Left lobe of liver (tissue), 2 donors: ENCODE data around the gene ZNF236. TPM values are rescaled to one million over a fixed set of nuclear protein-coding genes. Genes with fewer than 3 reads are reported as not detected.
A peak's percentile ranks its signal among the peaks of the same experiment; 100 is the strongest.

Experiments
- ATAC-seq: fragments of 200-7000 bp; cut with Tn5 transposase; one replicate; pipeline ENCODE4 v1.9.1; 2020; ENCODE audit warnings: mild to moderate bottlenecking, moderate library complexity
- DNase-seq: peaks from one replicate; pipeline ENCODE4 v3.0.0-alpha.2; 2020; ENCODE audit warnings: low spot score
- total RNA-seq: library from RNA; stranded (reverse); gene quantifications from one replicate; pipeline ENCODE4 v1.2.1, GENCODE V29; 2021
- donor health status: DM: no; HTN: no; CAD: no; lungs with moderate emphysema.
- donor health status: DM: no; HTN: yes; CAD: no.

The ZNF236 gene
- total RNA-seq, 1 donor from 2014 or later: 6.2 TPM

DNA sequence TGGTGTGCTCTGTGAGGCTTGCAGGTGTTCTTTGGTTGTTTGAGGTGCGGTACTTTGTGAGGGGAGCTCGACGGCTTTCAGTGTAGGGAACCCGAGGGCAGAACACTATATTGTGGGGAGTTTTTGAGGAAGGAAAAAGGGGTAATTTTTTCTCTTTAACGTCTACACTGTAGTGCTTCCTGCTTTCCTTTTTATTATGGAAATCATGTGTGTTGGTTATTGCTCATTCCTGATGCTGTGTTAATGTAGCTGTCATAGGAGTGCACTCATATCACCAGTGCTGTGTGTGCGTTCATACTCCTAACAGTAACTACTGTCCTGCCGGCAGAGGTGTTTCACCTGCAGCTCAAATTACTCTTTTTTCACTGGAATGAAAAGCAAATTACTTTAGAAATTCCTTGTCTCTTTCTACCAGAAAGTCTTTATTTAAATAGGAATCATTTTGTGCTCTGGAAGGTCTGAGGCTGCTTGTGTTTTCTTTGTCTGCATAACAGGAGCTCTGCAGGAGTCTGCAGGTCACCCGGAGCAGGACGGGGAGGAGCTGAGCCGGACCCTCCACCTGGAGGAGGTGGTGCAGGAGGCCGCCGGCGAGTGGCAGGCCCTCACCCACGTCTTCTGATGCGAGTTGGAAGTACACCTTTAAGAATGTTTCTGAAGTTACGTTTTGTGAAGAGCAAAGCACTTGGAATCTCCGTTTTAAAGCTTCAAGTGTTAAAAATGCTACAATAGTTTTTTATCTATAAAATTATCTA lies 145.5 kb downstream of the ZNF236 start:
- DNase-seq: no peak
- ATAC-seq: no peak

GRCh38 chr18:76970770-76971559 lies 148.6 kb downstream of the ZNF236 start:
- ATAC-seq: peak; percentile 47
- DNase-seq: peak; percentile 34

DNA sequence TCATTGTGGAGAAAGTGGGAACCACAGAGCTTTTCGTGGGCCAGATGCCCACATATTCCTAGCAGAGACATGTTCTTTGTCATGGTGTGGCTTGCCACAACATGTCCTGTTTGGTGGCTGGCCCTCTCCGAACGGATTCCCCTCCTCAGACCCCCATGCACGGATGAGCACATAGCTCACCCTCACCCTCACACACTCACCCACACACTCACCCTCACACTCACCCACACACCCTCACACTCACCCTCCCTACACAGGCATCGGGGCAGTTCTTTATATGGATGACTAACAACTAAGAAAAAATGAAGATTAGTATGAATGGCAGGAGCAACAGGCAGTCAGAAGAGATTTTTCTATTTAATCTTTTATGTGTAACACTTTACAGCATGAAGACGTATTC lies 149.9 kb downstream of the ZNF236 start:
- DNase-seq (no peak), ATAC-seq (no peak)

- ATAC-seq (peak; percentile 42), DNase-seq (no peak)
These were observed 150.6 kb downstream of the ZNF236 start for GRCh38 chr18:76972846-76973519.

DNA sequence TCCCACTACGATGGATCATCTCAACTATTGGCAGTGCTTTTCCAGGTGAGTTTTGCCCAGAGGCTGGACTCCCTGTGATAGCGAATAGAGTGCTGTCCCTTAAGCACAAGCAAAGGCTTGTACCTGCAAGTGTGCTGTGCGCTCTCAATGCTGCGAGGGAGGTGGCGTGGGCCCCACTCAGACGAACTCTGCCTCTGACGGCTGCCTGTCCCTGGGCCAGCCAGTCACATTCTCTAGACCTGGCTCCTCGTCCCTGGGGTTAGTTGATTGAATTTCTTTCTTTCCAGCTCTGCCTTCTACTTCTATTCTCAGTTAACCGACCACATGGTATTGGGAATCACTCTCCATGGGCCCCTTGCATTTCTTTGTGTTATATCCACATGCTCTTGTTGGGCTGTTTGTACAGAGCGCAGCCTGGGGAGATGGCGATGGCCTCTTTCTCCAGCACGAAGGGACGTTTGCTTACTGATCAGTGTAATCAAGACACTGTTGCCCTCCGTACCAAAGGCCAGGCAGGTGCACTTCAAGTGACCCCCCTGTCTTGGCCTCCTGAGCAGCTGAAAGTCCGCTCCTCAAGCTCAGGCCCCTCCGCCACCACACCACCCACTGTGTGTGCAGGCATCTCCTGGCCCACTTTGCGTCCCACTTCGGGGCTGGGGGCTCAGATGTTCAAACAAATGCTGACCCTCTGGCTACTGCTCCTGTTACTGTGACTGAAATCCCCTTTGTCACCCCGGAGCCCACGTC lies 151.3 kb downstream of the ZNF236 start:
- peak; percentile 35 for DNase-seq
- ATAC-seq: no peak

- ATAC-seq (no peak), DNase-seq (no peak)
These were observed 152.0 kb downstream of the ZNF236 start for GRCh38 chr18:76974386-76974785.

DNA sequence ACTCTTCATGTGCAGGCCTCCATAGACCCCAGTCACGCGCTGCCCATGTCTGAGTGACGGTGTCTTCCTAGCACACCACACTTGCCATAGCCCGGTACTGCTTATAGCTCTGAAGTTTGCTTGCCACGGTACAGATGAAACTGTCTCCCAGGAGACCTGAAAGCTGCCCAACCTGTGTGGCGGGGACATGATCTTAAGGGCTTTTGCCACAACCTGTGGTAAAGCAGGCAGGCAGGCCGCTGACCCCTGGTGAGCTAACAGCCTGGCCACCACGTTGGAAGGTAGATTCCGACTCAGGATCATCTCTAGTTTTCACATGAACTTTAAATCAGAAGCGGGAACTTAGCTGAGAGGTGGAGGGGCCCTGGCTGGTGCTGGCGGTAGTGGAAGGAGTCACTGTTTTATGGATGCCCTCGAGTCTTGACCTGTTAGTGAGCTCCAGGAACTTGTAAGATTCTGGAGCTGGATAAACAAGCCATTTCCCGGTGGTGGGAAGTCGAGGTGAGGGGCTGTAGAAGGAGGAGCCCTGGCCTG lies 153.3 kb downstream of the ZNF236 start:
- ATAC-seq (no peak), DNase-seq (no peak)

DNA sequence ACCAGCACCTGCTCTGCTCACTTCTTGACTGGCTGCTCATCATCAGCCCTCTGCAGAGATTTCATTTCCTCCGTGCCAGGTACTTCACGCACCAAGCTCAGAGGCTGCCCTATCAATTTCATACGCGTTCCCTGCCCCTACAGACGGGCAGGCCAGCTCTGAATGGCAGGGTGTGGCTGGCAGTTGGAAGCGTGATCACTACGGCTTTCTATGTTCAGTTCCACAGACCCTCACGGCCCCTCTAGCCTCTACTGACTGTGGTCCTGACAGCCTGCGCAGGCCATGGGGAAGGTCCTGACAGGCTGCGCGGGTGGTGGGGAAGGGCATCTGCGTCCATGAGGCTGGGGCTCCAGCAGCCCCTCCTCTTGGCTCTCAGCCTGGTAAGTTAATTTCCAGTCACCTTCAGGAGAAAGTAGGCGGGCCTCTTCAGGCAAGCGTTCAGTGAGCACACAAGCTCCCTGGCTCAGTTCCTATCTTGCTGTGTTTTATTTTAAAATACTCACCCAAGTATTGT lies 154.8 kb downstream of the ZNF236 start:
- peak; percentile 28 for DNase-seq
- no peak for ATAC-seq

GRCh38 chr18:76977684-76978232 lies 155.4 kb downstream of the ZNF236 start:
- no peak for DNase-seq
- ATAC-seq: no peak

GRCh38 chr18:76978616-76979015 lies 156.3 kb downstream of the ZNF236 start:
- DNase-seq (no peak), ATAC-seq (no peak)

GRCh38 chr18:76979111-76979751 lies 156.9 kb downstream of the ZNF236 start:
- DNase-seq: peak; percentile 29
- no peak for ATAC-seq

DNA sequence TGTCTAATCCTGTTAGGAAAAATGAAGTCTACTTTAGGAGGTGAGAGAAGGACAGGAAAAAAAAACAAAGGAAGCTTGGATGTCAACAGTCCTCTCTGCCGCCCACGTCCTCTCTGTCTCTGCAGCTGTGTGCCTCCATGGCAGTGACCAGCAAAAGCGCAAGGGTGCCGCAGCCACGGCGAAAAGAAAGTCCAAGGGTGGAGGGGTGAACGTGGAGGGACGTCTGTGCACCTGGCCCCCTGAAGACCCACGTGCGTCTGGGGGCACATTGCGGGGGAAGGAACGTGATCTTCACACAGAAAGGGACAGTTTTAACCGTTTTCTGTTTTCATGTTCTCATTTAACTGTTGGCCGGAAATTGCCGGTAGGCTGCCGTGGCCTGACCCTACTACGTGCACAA lies 157.5 kb downstream of the ZNF236 start:
- peak; percentile 33 for DNase-seq
- ATAC-seq: no peak

- DNase-seq (peak; percentile 37), ATAC-seq (no peak)
These were observed 158.5 kb downstream of the ZNF236 start for GRCh38 chr18:76980663-76981395.

GRCh38 chr18:76981396-76981968 lies 159.1 kb downstream of the ZNF236 start:
- peak; percentile 73 for DNase-seq

GRCh38 chr18:76982038-76982437 lies 159.7 kb downstream of the ZNF236 start:
- DNase-seq (no peak), ATAC-seq (peak; percentile 2)

More at GRCh38 chr18:76981396-76981968, 159.1 kb downstream of the ZNF236 start:
- peak; percentile 84 for ATAC-seq

GRCh38 chr18:76982841-76983583 lies 160.7 kb downstream of the ZNF236 start:
- DNase-seq: peak; percentile 86
- peak; percentile 93 for ATAC-seq

GRCh38 chr18:76983613-76984051 lies 161.3 kb downstream of the ZNF236 start:
- ATAC-seq: peak; percentile 1
- DNase-seq: peak; percentile 39
